ENCODE data around the gene ADRA1B.
A peak's percentile ranks its signal among the peaks of the same experiment; 100 is the strongest.
"Not testable (repeated sequence)": the region's sequence is repeated elsewhere in the genome, so short reads cannot be mapped to it uniquely, and the experiment has no call there.

ADRA1B gene

DNA sequence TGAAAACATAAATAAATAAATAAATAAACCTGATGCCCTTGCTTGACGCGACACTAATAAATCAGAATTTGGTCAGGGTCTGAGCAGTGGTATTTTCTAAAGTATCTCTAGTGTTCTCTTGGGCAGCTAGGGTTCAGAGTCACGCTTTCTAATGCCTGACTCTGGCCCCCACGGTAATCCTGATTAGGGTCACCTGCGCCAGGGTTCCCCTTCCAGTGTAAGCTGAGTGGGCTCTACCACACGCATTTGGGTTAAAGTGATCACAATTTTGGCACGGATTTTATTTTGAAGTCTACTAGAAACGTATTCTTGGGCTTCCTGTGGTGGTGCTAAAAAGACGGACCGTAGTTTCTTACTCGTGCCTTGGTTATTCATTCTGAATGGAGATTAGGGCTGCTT, 93.3 kb downstream of the ADRA1B start:
- DNase-seq (ENCODE audit: insufficient read length) (no peak), FAIRE-seq (no peak)
- TF ChIP-seq POLR2AphosphoS5 (IDR thresholded peaks at IDR 0.05; ENCODE audit: low read depth, low read length) (no peak), POLR2A (IDR thresholded peaks at IDR 0.05; ENCODE audit: low read depth, low read length) (no peak), TAF1 (IDR thresholded peaks at IDR 0.05; ENCODE audit: borderline replicate concordance, low read depth, low read length) (no peak)

DNA sequence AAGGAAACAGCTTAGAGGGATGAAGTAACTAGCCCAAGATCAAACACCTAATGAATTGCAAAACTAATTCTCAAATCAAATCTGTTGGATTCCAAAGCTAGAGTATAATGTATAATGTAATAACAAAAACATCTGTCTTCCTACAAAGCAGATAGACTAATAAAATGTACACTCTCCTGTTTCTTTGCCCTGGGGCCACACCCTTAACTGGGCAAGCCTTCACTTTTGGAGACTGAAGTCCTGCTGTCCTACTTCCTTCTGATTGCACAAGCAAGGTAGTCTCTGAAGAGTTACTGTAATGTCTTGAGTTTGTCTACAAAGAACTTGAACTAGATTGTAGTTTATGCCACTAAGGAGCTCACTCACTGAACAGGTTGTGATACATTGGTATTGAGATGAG, 95.2 kb downstream of the ADRA1B start:
- no peak for TF ChIP-seq TAF1 (IDR thresholded peaks at IDR 0.05; ENCODE audit: borderline replicate concordance, low read depth, low read length)
- no peak for TF ChIP-seq POLR2A (IDR thresholded peaks at IDR 0.05; ENCODE audit: low read depth, low read length)
- no peak for TF ChIP-seq POLR2AphosphoS5 (IDR thresholded peaks at IDR 0.05; ENCODE audit: low read depth, low read length)
- DNase-seq (ENCODE audit: insufficient read length) = no peak
- no peak for FAIRE-seq

DNA sequence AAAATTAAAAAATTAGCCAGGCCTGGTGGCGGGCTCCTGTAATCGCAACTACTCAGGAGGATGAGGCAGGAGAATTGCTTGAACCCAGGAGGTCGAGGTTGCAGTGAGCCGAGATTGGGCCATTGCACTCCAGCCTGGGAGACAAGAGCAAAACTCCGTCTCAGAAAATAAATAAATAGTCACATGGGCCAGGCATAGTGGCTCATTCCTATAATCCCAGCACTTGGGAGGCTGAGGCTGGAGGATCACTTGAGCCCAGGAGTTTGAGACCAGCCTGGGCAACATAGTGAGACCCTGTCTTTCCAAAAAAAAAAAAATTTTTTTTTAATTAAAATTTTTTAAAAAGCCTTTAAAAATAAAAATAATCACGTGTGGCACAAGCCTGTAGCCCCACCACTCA, 97.9 kb downstream of the ADRA1B start:
- FAIRE-seq; DNase-seq (ENCODE audit: insufficient read length): not testable (repeated sequence)

DNA sequence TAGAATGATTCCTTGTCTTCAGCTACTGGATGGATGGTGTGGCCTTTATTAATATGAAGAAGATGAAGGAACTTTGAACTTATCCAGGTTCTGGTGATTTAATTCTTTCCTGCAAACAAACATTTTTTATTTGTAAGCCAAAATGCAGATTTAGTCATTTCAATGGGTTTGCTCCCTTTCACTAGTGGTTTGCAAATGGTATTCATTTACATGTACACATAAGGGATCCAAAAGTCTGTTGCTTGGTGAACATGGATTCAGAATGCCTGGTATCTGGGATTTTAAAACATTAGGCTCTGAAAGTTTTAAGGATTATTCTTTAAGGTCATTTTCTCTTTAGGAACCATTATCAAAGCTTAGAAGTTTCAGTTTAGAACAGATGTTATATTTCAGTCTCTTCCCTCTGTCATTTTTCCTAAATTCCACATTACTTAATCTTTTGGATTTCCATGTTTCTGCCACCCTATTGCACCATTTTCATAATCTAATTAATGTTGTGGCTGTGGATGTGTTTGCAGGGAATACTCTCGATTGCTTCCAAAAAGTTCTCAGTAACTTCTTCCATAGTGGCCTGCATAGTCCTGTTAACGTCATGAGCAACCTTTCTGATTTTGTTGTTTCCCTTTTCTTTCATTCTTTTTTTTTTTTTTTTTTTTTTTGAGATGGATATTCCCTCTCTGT, 102.8 kb downstream of the ADRA1B start:
- no peak for TF ChIP-seq TAF1 (IDR thresholded peaks at IDR 0.05; ENCODE audit: borderline replicate concordance, low read depth, low read length)
- TF ChIP-seq POLR2AphosphoS5 (IDR thresholded peaks at IDR 0.05; ENCODE audit: low read depth, low read length) = no peak
- TF ChIP-seq POLR2A (IDR thresholded peaks at IDR 0.05; ENCODE audit: low read depth, low read length) = no peak
- no peak for FAIRE-seq
- DNase-seq (ENCODE audit: insufficient read length) = no peak

DNA sequence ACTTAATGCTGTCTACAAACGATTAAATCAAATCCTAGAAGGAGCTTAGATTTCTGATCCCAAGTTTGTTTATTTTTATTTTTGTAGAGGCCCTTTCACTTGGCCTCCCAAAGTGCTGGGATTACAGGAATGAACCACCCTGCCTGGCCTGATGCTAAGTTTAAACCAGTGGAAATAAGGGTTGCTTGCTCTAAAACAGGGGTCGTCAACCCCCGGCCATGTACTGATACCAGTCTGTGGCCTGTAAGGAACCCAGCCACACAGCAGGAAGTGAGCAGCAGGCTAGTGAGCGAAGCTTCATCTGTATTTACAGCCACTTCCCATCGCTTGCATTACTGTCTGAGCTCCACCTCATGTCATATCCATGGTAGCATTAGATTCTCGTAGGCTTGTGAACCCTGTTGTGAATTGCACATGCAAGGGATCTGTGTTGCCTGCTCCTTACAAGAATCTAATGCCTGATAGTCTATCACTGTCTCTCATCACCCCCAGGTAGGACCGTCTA, 104.0 kb downstream of the ADRA1B start:
- DNase-seq (ENCODE audit: insufficient read length) (no peak), FAIRE-seq (no peak)
- TF ChIP-seq POLR2A (IDR thresholded peaks at IDR 0.05; ENCODE audit: low read depth, low read length) (no peak), POLR2AphosphoS5 (IDR thresholded peaks at IDR 0.05; ENCODE audit: low read depth, low read length) (no peak), TAF1 (IDR thresholded peaks at IDR 0.05; ENCODE audit: borderline replicate concordance, low read depth, low read length) (no peak)

DNA sequence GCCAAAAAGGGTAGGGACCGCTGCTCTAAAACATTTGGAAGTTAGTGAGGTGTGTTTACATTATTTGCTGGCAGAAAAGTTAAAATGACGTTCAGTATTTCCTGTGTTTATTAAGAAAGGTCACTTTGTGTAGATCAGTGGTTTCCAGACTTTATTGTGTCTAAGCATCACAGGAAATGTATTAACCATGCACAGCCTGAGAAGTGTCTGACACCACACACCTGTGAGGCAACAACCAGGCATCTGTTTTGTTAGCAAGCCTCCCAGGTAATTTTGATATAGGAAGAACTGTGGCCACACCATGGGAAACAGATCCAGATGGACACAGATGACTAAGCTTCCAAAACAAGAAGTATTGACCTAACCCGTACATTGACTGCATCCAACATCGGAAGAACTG, 104.7 kb downstream of the ADRA1B start:
- no peak for FAIRE-seq
- TF ChIP-seq POLR2AphosphoS5 (IDR thresholded peaks at IDR 0.05; ENCODE audit: low read depth, low read length) = no peak
- TF ChIP-seq TAF1 (IDR thresholded peaks at IDR 0.05; ENCODE audit: borderline replicate concordance, low read depth, low read length) = no peak
- TF ChIP-seq POLR2A (IDR thresholded peaks at IDR 0.05; ENCODE audit: low read depth, low read length) = no peak
- no peak for DNase-seq (ENCODE audit: insufficient read length)

DNA sequence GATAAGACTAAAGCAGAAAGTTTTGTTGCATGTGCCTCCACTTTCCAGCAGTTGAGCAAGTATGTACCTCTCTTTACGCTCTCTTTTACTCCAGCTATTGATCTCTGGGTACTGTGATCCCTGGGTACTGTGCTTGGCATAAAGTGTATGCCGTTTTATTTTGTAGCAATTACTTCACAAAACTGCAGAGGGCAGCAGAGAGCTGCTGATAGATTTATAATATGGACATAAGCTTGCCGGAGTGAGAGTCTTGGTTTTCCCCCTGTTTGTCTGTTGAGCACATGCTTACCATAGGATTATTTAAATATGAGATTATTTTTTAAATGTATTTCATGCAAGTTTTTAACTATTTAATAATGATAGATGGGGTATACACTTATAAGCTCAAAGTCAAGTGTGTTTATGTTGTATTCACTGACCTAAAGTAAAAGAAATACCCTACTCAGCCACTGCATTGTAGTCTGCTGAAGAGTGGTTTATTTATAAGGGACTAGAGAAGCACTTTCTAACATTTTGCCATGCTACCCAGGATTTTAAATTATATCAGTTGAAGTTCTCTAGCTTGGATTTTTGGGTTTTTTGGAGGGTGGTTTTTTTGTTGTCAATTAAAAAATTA, 105.7 kb downstream of the ADRA1B start:
- DNase-seq (ENCODE audit: insufficient read length) (peak; percentile 15), FAIRE-seq (peak; percentile 94)
- TF ChIP-seq POLR2AphosphoS5 (IDR thresholded peaks at IDR 0.05; ENCODE audit: low read depth, low read length) = no peak
- TF ChIP-seq POLR2A (IDR thresholded peaks at IDR 0.05; ENCODE audit: low read depth, low read length) = no peak
- no peak for TF ChIP-seq TAF1 (IDR thresholded peaks at IDR 0.05; ENCODE audit: borderline replicate concordance, low read depth, low read length)

All from GM12892 (cell line).